Adrenal gland (tissue), 12 donors: Measurements from ENCODE around the gene NUP88. TPM values are rescaled to one million over a fixed set of nuclear protein-coding genes. Genes with fewer than 3 reads are reported as not detected.

ENCODE experiments used
- DNase-seq, 7 donors: peaks; one replicate each; pipeline ENCODE4 v3.0.0-alpha.2; 2019 to 2020
- H3K27ac ChIP-seq, 5 donors: fragments of 200-600 bp; sonication (generic) in 4 of 5; 1 replicate in 3 of 5; 2 replicates in 2 of 5; pipeline versions ENCODE4 v1.5.1 to v1.8.0; 2016 to 2020; ENCODE audit warnings: mild to moderate bottlenecking in 1 of 5
- H3K27me3 ChIP-seq: fragments of 200-600 bp; 2 replicates; pipeline ENCODE4 v1.8.0; 2021
- H3K36me3 ChIP-seq, 2 donors: fragments of 200-600 bp; replicated peaks in 1 of 2; 1 replicate in 1 of 2; 2 replicates in 1 of 2; pipeline versions ENCODE4 v1.5.1 to v1.8.0; 2018 to 2022
- H3K4me1 ChIP-seq, 2 donors: fragments of 200-600 bp; replicated peaks in 1 of 2; 1 replicate in 1 of 2; 2 replicates in 1 of 2; pipeline versions ENCODE4 v1.5.1 to v1.8.0; 2018 to 2021
- H3K4me3 ChIP-seq, 4 donors: fragments of 200-600 bp; sonication (generic) in 3 of 4; one replicate each; pipeline ENCODE4 v1.5.1; 2016 to 2018
- H3K9me3 ChIP-seq, 3 donors: fragments of 200-600 bp; sonication (generic) in 1 of 3; replicated peaks in 1 of 3; 1 replicate in 2 of 3; 2 replicates in 1 of 3; pipeline versions ENCODE4 v1.5.1 to v1.8.0; 2016 to 2021
- CTCF ChIP-seq, 6 experiments: fragments of 450-650 bp in 4 of 6; fragments of 200-600 bp in 2 of 6; sonication (generic) in 1 of 6; IDR thresholded peaks; 1 replicate in 5 of 6; 2 replicates in 1 of 6; pipeline versions ENCODE4 v1.5.1 to v1.8.0; 2016 to 2021; ENCODE audit warnings: antibody characterized with exemption in 6 of 6, mild to moderate bottlenecking in 2 of 6, moderate library complexity in 1 of 6
- POLR2A ChIP-seq, 2 donors: fragments of 450-650 bp; IDR thresholded peaks; one replicate each; pipeline ENCODE4 v1.6.1; 2017; ENCODE audit warnings: antibody characterized with exemption in 2 of 2, mild to moderate bottlenecking in 2 of 2, moderate library complexity in 1 of 2
- WGBS, 4 donors: extraction: QIAGEN DNeasy Blood & Tissue Kit in 2 of 4; methylation state at CpG; one replicate each; pipeline versions ENCODE4 v1.1.5 to v1.1.7; 2013 to 2017; 5-methylcytosine and 5-hydroxymethylcytosine counted together
- intact Hi-C, 2 donors: fragments of 100-400 bp; cut with DNase I; formaldehyde crosslinking; loops; one replicate each; pipeline versions ENCODE4 v1.14.1 to v1.15.0; 2022 to 2023
- polyA plus RNA-seq, 3 donors: library from polyadenylated mRNA; stranded (reverse); fragments of 200-250 nt in 2 of 3; fragments of 350-450 nt in 1 of 3; fragmentation: Illumina TruSeq in 1 of 3; extraction: RNeasy Lipid Tissue Mini Kit (QIAGEN cat#74804) in 1 of 3; gene quantifications; one replicate each; pipeline ENCODE4 v1.2.3, GENCODE V29; 2013 to 2014
- total RNA-seq, 9 donors: library from RNA; depleted of rRNA in 4 of 9; stranded (reverse); fragments of >200 nt in 4 of 9; fragments of 120-200 nt in 1 of 9; fragmentation: NEBNext Ultra II Directional in 1 of 9; extraction: Animal tissue kit (Norgen Biotek cat#: 25700) in 1 of 9; gene quantifications; one replicate each; pipeline versions ENCODE4 v1.1.0 to v1.2.4, GENCODE V29; 2013 to 2023
- donor health status: healthy with polysubstance abuse.
- donor health status: Bipolar disorder and iron deficiency.
- donor health status: DM: yes; HTN: yes; CAD: no.
- donor health status: DM: no; HTN: no; CAD: no.
- donor health status: DM: no; HTN: no; CAD: no.
- donor health status: DM: yes; HTN: yes; CAD: no.

The NUP88 gene
- total and polyA plus RNA-seq, 12 donors, result 30.8 to 137 (median 62.5) TPM

- Histone ChIP-seq H3K9me3 (no peaks in the 10 kb centered on the region), H3K27ac (no peak overlapping the region), H3K27me3 (no peaks in the 10 kb centered on the region), H3K36me3 (peaks cover 0 to 50% of the 10 kb centered on the region in 2 donors), H3K4me3 (no peak overlapping the region), H3K4me1 (no peaks in the 10 kb centered on the region)
- WGBS, 4 donors, result 92 to 96% (median 95%) methylated on average over 4 of the region's 4 CpGs
- TF ChIP-seq CTCF (IDR thresholded peaks at IDR 0.05), result no peak
- TF ChIP-seq POLR2A (IDR thresholded peaks at IDR 0.05), result no peak
- intact Hi-C loops, result no loop called here
- DNase-seq, result no peak
Measured at GRCh38 chr17:5352681-5353289, 66.7 kb downstream of the NUP88 start.

GRCh38 chr17:5344914-5345313 lies 74.5 kb downstream of the NUP88 start:
- DNase-seq, result no peak
- intact Hi-C loops, result no loop called here
- Histone ChIP-seq H3K4me1 (no peaks in the 10 kb centered on the region), H3K27me3 (no peaks in the 10 kb centered on the region), H3K36me3 (peaks cover 0 to 34% of the 10 kb centered on the region in 2 donors), H3K27ac (no peak overlapping the region), H3K9me3 (no peaks in the 10 kb centered on the region), H3K4me3 (no peak overlapping the region)
- TF ChIP-seq CTCF (IDR thresholded peaks at IDR 0.05), result no peak
- TF ChIP-seq POLR2A (IDR thresholded peaks at IDR 0.05), result no peak
- 94 to 96% (median 94%) methylated on average over 9 of the region's 9 CpGs for WGBS, 4 donors

Other genes starting within 250 kb of the NUP88 start
- 10 to 100 TPM in 1 of 9 donors, 1 to 10 TPM in 7, under 1 TPM in 1; 0.72 to 16.4 (median 5.6) TPM for gene ZNF594, start 227.8 kb downstream of the NUP88 start, total RNA-seq
- 1 to 10 TPM; 1.1 to 4.9 (median 2.7) TPM for gene ZNF594, start 227.8 kb downstream of the NUP88 start, polyA plus RNA-seq
- gene SCIMP, start 184.8 kb downstream of the NUP88 start, total RNA-seq, result 10 to 100 TPM in 4 of 9 donors, 1 to 10 TPM in 5; 1.1 to 14.2 (median 9.0) TPM
- gene SCIMP, start 184.8 kb downstream of the NUP88 start, polyA plus RNA-seq, result 1 to 10 TPM in 2 of 3 donors, under 1 TPM in 1; 0.94 to 4.5 (median 1.7) TPM
- 10 to 100 TPM; 26.7 to 58.3 (median 48.4) TPM for gene RABEP1, start 137.4 kb downstream of the NUP88 start, total RNA-seq
- gene RABEP1, start 137.4 kb downstream of the NUP88 start, polyA plus RNA-seq, result 10 to 100 TPM; 21.1 to 64.5 (median 34.3) TPM
- 10 to 100 TPM; 27.0 to 73.6 (median 31.2) TPM for gene RPAIN, start 520 bp upstream of the NUP88 start, total RNA-seq
- 10 to 100 TPM; 26.1 to 41.7 (median 36.5) TPM for gene RPAIN, start 520 bp upstream of the NUP88 start, polyA plus RNA-seq
- gene C1QBP, start 19.5 kb upstream of the NUP88 start, total RNA-seq, result 100 to 1,000 TPM; 157 to 283 (median 174) TPM
- gene C1QBP, start 19.5 kb upstream of the NUP88 start, polyA plus RNA-seq, result 100 to 1,000 TPM in 2 of 3 donors, 10 to 100 TPM in 1; 53.5 to 420 (median 140) TPM
- gene DHX33, start 49.3 kb upstream of the NUP88 start, total RNA-seq, result 10 to 100 TPM in 4 of 9 donors, 1 to 10 TPM in 5; 7.0 to 14.3 (median 9.0) TPM
- gene DHX33, start 49.3 kb upstream of the NUP88 start, polyA plus RNA-seq, result 10 to 100 TPM in 1 of 3 donors, 1 to 10 TPM in 2; 6.5 to 12.4 (median 10.0) TPM
- gene DERL2, start 66.5 kb upstream of the NUP88 start, total RNA-seq, result 100 to 1,000 TPM in 2 of 9 donors, 10 to 100 TPM in 7; 25.6 to 165 (median 74.1) TPM
- gene DERL2, start 66.5 kb upstream of the NUP88 start, polyA plus RNA-seq, result 100 to 1,000 TPM in 1 of 3 donors, 10 to 100 TPM in 2; 79.9 to 146 (median 88.2) TPM
- gene MIS12, start 66.9 kb upstream of the NUP88 start, total RNA-seq, result 10 to 100 TPM in 8 of 9 donors, 1 to 10 TPM in 1; 7.1 to 26.4 (median 14.7) TPM
- 10 to 100 TPM; 12.6 to 36.0 (median 18.3) TPM for gene MIS12, start 66.9 kb upstream of the NUP88 start, polyA plus RNA-seq
- 10 to 100 TPM in 6 of 9 donors, 1 to 10 TPM in 3; 6.1 to 74.2 (median 15.1) TPM for gene NLRP1, start 164.8 kb upstream of the NUP88 start, total RNA-seq
- gene NLRP1, start 164.8 kb upstream of the NUP88 start, polyA plus RNA-seq, result 10 to 100 TPM; 27.2 to 88.9 (median 35.9) TPM